HepG2 (cell line): Measurements from ENCODE around the gene AGPAT2.

Source experiments
- EZH2 ChIP-seq: conservative IDR thresholded peaks from 2 replicates; pipeline ENCODE4 v1.6.1; 2012; ENCODE audit warnings: mild to moderate bottlenecking, low read depth, low read length, moderate library complexity
- HNRNPL ChIP-seq: fragments of 200-400 bp; formaldehyde crosslinking; IDR thresholded peaks from 2 replicates; pipeline ENCODE4 v1.6.1; 2017; ENCODE audit warnings: mild to moderate bottlenecking, low read depth, low read length
- MAZ ChIP-seq, 2 experiments: sonication (generic) in 1 of 2; formaldehyde crosslinking in 1 of 2; IDR thresholded peaks; 2 replicates each; pipeline versions ENCODE4 v1.5.0 to v1.6.1; 2012 to 2020; ENCODE audit warnings: low read depth in 2 of 2, mild to moderate bottlenecking in 2 of 2, borderline replicate concordance in 1 of 2, improper control_type of control experiment in 1 of 2, low read length in 1 of 2, missing genetic modification reagents in 1 of 2, moderate library complexity in 1 of 2
- SMAD3 ChIP-seq: sonication (generic); formaldehyde crosslinking; IDR thresholded peaks from 2 replicates; pipeline ENCODE4 v1.4.0; 2020; ENCODE audit warnings: missing genetic modification reagents
- THAP11 ChIP-seq: IDR thresholded peaks from 2 replicates; pipeline ENCODE4 v1.6.1; 2016; ENCODE audit warnings: missing biosample characterization, missing genetic modification reagents
- TSC22D2 ChIP-seq: sonication (generic); formaldehyde crosslinking; IDR thresholded peaks from 2 replicates; pipeline ENCODE4 v1.5.1; 2020; ENCODE audit warnings: missing genetic modification reagents, mild to moderate bottlenecking, borderline replicate concordance
- ZNF503 ChIP-seq: sonication (generic); formaldehyde crosslinking; IDR thresholded peaks from 2 replicates; pipeline ENCODE4 v1.4.0; 2020; ENCODE audit warnings: missing genetic modification reagents

- no peak for TF ChIP-seq ZNF503 (CRISPR knock-in tag)
- no peak for TF ChIP-seq MAZ (IDR thresholded peaks at IDR 0.05; ENCODE audit: borderline replicate concordance, low read depth, low read length)
- TF ChIP-seq MAZ (CRISPR knock-in tag; IDR thresholded peaks at IDR 0.05; ENCODE audit: low read depth): no peak
- no peak for TF ChIP-seq EZH2
- no peak for TF ChIP-seq SMAD3 (CRISPR knock-in tag)
- TF ChIP-seq HNRNPL: no peak
- no peak for TF ChIP-seq THAP11 (CRISPR knock-in tag)
- TF ChIP-seq TSC22D2 (CRISPR knock-in tag): no peak
These were observed 30.3 kb downstream of the AGPAT2 start for GRCh38 chr9:136656795-136657611.
